HG03159 (cell line): ENCODE measurements around the gene ODAD3.
"Not testable (repeated sequence)": the region's sequence is repeated elsewhere in the genome, so short reads cannot be mapped to it uniquely, and the experiment has no call there.

Source experiments
- ATAC-seq: cut with Tn5 transposase; IDR thresholded peaks from one replicate; pipeline ENCODE4 v1.9.1; 2021; ENCODE audit warnings: mild to moderate bottlenecking, moderate library complexity; ENCODE audit not compliant: unreplicated experiment

The ODAD3 gene

DNA sequence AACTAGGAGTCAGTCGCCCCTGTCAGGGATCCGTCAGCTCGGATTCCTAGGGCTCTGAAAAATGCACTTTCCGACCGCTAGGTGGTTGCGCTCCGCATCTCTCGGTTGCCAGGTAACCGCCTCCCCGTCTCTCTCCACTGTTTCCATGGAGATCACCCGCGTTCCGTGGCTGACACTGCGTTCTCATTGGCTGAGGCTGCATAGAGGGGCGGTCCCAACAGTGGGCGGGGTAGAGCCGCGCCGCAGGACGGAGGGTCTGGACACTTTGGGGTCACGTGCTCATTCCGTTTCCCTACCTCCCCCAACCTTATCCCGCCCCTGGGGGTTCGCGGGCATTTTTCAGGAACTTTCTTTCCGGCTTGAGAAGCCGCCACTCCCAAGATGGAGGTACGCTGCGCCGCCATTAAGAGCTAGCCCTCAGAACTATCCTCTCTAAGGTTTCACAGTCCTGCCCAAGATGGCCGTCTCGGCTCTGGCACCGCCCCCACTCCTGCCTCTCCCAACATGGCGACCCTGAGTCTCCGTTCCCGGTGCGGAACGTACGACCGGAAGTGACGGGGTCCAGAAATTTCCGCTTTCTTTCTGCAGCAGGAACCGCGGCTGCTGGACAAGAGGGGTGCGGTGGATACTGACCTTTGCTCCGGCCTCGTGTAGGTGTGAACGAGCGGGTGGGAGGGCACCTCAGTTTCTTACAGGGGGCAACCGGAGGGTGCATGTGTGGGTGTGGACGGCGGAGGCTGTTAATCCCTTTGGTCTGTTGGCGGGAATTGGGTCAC, at the start of gene ODAD3, which contains the start of gene PRKCSH:
Gene ODAD3, minus strand, starts transcription at position 65 of the 776 bp plus-strand sequence. CDS start 105 bp downstream, outside the sequence.
Gene PRKCSH, plus strand, starts transcription at position 579 of the 776 bp plus-strand sequence. CDS start 483 bp downstream, outside the sequence.
- ATAC-seq = peak; percentile 88

- no peak for ATAC-seq
Measured at GRCh38 chr19:11483366-11484111, 48.6 kb upstream of the ODAD3 start.

DNA sequence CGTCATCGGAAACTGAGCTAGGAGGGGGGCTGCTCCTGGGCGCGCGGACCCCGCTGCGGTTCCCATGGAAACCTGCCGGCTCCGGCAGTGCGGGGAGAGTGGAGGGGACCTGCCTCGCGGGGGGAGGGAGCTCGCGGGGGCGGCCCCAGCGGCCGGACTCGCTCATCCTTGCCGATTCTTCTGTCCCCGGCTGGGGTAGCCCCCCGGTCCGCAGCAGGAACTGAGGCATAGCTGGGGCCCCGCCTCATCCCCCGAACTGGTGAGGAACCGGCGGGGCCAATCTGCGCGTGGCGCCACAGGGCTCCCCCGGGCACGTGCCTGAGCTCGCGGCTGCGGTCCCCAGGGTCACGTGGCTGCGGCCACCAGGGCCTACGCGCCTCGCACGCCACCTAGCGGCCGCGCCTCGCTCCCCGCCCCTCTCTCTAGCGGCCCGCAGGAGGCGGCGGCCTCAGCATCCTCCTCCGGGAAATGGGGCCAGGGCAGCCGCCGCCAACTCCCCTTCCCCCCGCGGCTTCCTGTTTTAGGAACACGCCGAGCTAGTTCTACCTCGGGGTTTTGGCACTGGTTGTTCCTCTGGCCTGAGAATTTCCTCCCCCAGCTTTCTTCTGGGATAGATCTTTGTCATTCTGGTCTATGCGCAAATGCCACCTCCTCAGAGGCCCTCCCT, 47.6 kb upstream of the ODAD3 start:
- peak; percentile 64 for ATAC-seq

DNA sequence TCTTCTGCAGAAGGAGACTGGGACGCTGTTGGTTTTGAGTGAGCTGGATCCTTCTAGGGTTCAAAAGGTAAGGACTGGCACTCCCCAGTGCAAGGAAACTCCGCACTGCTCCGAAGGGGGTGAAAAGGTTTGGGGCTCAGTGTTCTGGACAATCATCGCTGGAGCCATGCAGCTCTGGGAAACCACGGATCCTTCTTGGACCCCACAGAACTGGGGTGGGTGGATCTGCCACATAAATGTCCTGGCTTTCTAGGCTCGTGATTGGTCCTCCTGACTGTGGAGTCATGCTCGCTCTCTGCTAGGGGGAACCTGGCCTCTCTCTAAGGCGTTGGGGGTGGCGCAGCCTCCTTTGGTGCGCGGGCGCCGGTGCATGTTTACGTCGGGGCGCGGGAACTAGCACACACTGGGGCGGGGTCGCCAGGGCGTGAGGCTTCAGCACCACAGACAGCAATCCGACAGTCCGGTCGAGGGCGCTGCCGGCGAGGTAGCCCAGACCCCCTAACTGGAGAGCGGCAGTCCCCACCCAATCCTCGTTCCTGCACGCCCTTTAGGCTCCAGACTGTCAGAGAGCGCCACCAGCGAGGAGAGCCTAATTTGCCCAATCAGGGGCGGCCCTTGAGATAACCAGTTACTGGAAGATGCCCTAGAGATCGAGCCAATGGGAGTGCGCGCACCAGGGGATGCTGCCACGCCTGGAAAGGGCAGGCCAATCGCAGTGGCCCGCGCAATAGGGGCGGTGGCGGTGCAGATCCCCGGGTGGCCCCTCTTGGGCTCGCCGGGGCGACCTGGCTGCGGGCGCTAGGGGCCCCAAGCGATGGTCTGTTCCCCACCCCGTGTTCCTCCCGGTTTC, 46.8 kb upstream of the ODAD3 start:
- peak; percentile 34 for ATAC-seq

DNA sequence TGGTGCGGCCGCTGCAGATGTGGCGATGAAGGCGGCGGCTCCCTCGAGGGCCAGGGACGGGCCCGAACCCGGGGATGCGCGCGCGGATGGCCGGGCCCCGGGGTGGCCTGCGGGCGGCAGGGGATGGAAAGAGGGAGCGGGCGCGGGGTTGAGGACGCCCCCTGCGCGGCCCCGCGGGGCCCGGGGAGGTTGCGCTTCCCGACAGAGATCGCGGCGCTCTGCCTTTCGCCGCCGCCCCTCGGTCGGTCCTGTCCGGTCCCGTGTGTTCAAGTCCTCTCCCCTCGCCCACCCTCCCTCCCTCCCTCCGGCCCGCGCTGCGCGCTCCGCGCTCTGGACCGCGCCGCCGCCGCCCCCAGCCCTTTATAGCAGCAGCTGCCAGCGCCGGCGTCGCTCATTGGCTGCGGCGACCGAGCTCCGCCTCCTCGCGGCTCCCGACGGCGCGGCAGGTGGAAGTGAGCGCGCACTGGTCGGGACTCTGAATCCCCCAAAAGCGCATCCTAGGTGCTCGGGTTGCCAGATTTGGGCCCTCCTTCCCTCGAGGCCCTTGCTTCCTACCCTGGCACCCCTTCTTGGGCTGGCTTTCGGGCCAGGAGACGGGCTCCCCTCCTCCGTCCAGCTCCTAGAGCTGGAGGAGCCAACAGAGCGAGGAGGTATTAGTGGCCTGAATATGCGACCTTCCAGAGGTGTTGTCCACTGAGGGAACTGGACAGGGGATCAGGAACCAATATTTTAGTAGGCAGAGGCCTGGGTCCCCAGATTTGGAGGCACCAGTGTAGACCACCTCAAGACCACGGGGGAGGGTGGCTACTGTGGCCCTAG, 46.0 kb upstream of the ODAD3 start, which contains the start of gene ELAVL3:
Gene ELAVL3, minus strand, starts transcription at position 332 of the 819 bp plus-strand sequence. CDS start 438 bp downstream, outside the sequence.
- no peak for ATAC-seq

- ATAC-seq = no peak
Measured at GRCh38 chr19:11479898-11480714, 45.2 kb upstream of the ODAD3 start.

DNA sequence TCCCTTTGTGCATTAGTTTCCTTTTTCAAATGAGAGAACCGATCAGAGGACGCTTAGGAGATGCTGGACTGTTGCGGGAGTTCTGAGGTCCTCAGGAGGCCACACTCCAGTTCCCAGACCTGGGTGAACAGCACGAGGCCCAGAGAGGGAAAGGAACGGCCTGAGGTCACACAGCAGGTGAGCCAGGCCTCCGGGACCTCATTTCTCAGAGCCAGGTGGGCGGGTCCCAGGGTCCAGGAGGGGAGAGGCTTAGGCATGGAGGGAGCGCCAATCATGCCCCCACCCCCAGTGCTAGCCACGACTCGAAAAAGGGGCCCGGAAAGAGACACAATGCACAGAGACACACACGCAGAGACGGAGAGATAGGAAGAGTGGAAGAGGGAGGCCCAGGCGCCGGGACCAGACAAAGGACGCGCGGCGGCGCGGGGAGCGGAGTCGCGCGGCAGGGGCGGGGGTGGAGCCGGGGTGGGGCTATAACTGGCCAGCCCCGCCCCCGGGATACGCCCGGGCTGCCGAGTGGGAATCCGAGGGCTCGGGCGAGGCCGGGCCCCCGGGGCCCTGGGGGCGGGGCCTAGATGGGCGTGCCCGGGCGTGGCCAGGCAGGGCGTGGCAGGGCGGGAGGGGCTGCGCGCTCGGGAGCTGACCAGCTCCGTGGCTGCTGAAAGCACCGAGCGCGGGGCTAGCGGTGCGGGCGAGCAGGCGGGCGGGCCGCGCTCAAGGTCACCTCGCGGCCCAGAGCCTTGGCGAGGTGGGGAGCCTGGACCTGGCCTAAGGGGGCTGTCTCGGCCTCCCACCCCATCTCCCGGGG, 44.4 kb upstream of the ODAD3 start:
- ATAC-seq = no peak

GRCh38 chr19:11478167-11479089, 43.5 kb upstream of the ODAD3 start:
- ATAC-seq = no peak

DNA sequence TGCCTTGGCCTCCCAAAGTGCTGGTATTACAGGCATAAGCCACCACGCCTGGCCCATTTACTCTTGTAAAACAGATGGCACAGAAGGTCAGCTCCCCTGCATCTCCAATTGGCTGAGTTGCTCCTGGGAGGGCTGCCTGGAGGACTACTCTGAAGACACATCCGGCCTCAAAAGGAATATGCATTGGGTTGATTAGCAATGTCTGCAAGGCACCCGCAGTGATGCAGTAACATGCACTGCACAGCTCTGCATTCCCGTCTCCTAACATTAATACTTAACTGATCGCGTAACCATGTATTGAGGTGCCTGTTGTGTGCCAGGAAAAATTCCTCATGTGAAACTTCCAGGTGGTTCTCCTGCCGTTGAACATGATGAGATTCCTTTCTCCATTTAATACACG, 40.9 kb upstream of the ODAD3 start:
- no peak for ATAC-seq

GRCh38 chr19:11475343-11475742, 40.4 kb upstream of the ODAD3 start:
- ATAC-seq = not testable (repeated sequence)

- no peak for ATAC-seq
Measured at GRCh38 chr19:11473725-11474124, 38.8 kb upstream of the ODAD3 start.

- not testable (repeated sequence) for ATAC-seq
Measured at GRCh38 chr19:11468266-11468845, 33.4 kb upstream of the ODAD3 start.

DNA sequence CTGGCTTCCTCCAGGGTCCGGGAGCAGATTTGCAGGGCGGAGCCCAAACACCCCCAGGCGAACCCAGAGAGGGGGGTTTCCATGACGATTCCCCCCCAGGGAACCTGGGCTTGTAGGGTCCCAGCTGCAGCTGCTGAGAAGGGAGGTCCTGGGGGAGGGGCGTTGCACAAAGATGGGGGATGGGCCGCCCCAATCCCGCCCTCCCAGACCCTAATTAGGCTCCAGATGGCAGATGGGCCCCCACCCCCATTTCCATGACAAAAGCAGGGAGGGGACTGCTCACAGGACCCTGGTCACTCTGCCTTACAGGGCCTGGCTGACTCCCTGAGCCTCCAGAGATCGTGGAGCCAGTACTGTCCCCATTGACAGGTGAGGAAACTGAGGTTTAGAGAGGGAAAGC, 30.7 kb upstream of the ODAD3 start:
- no peak for ATAC-seq

- no peak for ATAC-seq
Measured at GRCh38 chr19:11464333-11465265, 29.7 kb upstream of the ODAD3 start.

GRCh38 chr19:11463391-11463790, 28.5 kb upstream of the ODAD3 start:
- no peak for ATAC-seq
